Smooth muscle cell (in vitro differentiated cells): ENCODE measurements around the gene IFI30. TPM values are rescaled to one million over a fixed set of nuclear protein-coding genes. Genes with fewer than 3 reads are reported as not detected.
A peak's percentile ranks its signal among the peaks of the same experiment; 100 is the strongest.

Experiments used
- DNase-seq: peaks from one replicate; lab custom pipeline; 2025; ENCODE audit not compliant: unreplicated experiment; lab: John Stamatoyannopoulos, UW
- H2AFZ ChIP-seq: fragments of 200-600 bp; sonication (generic); 2 replicates; pipeline ENCODE4 v1.6.0; 2016; ENCODE audit warnings: antibody characterized with exemption, low read depth, mild to moderate bottlenecking
- H3F3A ChIP-seq: fragments of 200-600 bp; sonication (generic); 2 replicates; pipeline ENCODE4 v1.6.0; 2017; ENCODE audit warnings: antibody characterized with exemption, low read depth
- H3K27ac ChIP-seq: fragments of 200-600 bp; sonication (generic); 2 replicates; pipeline ENCODE4 v1.5.1; 2016; ENCODE audit warnings: low read depth, mild to moderate bottlenecking
- H3K27me3 ChIP-seq: fragments of 200-600 bp; sonication (generic); 2 replicates; pipeline ENCODE4 v1.6.1; 2016; ENCODE audit warnings: low read depth, mild to moderate bottlenecking
- H3K36me3 ChIP-seq: fragments of 200-600 bp; sonication (generic); 2 replicates; pipeline ENCODE4 v1.5.1; 2016; ENCODE audit warnings: low read depth
- H3K4me1 ChIP-seq: fragments of 200-600 bp; sonication (generic); 2 replicates; pipeline ENCODE4 v1.5.1; 2016; ENCODE audit warnings: low read depth
- H3K4me2 ChIP-seq: fragments of 200-600 bp; sonication (generic); 2 replicates; pipeline ENCODE4 v1.6.0; 2016; ENCODE audit warnings: mild to moderate bottlenecking
- H3K4me3 ChIP-seq: fragments of 200-600 bp; sonication (generic); 2 replicates; pipeline ENCODE4 v1.5.1; 2016; ENCODE audit warnings: mild to moderate bottlenecking
- H3K79me2 ChIP-seq: fragments of 200-600 bp; sonication (generic); 2 replicates; pipeline ENCODE4 v1.6.0; 2016; ENCODE audit warnings: low read depth, mild to moderate bottlenecking
- H3K9ac ChIP-seq: fragments of 200-600 bp; sonication (generic); 2 replicates; pipeline ENCODE4 v1.6.0; 2016; ENCODE audit warnings: low read depth
- H3K9me3 ChIP-seq: fragments of 200-600 bp; sonication (generic); replicated peaks from 2 replicates; pipeline ENCODE4 v1.5.1; 2016; ENCODE audit warnings: low read depth
- H4K20me1 ChIP-seq: fragments of 200-600 bp; sonication (generic); 2 replicates; pipeline ENCODE4 v1.6.0; 2016; ENCODE audit warnings: low read depth
- CTCF ChIP-seq: fragments of 200-600 bp; sonication (generic); IDR thresholded peaks from 2 replicates; pipeline ENCODE4 v1.5.1; 2017; ENCODE audit warnings: borderline replicate concordance, mild to moderate bottlenecking, antibody characterized with exemption; ENCODE audit not compliant: insufficient read depth, poor library complexity, severe bottlenecking
- WGBS: methylation state at CpG from one replicate; pipeline ENCODE4 v1.1.7; 2016; ENCODE audit warnings: low lambda C conversion rate; 5-methylcytosine and 5-hydroxymethylcytosine counted together
- polyA plus RNA-seq: library from polyadenylated mRNA; unstranded; fragments of >200 nt; fragmentation: Nextera tagmentation; extraction: Ambion mirVana; gene quantifications from 2 replicates; pipeline ENCODE4 v1.2.1, GENCODE V29; 2016
- total RNA-seq: library from RNA; depleted of rRNA; stranded (reverse); fragments of >200 nt; gene quantifications from 2 replicates; pipeline ENCODE4 v1.2.3, GENCODE V29; 2014

The IFI30 gene
- total and polyA plus RNA-seq, 2 experiments from 2014 or later = 0.87 to 2.9 TPM

- Histone ChIP-seq H3F3A (no peaks in the 10 kb centered on the region), H3K9ac (no peak overlapping the region), H3K79me2 (no peaks in the 10 kb centered on the region), H2AFZ (no peak overlapping the region), H3K4me1 (no peaks in the 10 kb centered on the region), H4K20me1 (no peaks in the 10 kb centered on the region), H3K4me3 (no peak overlapping the region), H3K4me2 (no peak overlapping the region), H3K27me3 (no peaks in the 10 kb centered on the region), H3K27ac (no peak overlapping the region), H3K36me3 (no peaks in the 10 kb centered on the region), H3K9me3 (no peaks in the 10 kb centered on the region)
- 62% methylated on average over 6 of the region's 6 CpGs for WGBS
- TF ChIP-seq CTCF = no peak
- no peak for DNase-seq
Measured at GRCh38 chr19:18185538-18185937, 11.9 kb downstream of the IFI30 start.

GRCh38 chr19:18190278-18190677, 16.7 kb downstream of the IFI30 start:
- Histone ChIP-seq H3K9me3 (no peaks in the 10 kb centered on the region), H3K4me3 (no peak overlapping the region), H3K36me3 (no peaks in the 10 kb centered on the region), H3K4me2 (no peak overlapping the region), H2AFZ (no peak overlapping the region), H3F3A (peaks cover 5% of the 10 kb centered on the region), H3K27ac (no peak overlapping the region), H4K20me1 (no peaks in the 10 kb centered on the region), H3K79me2 (no peaks in the 10 kb centered on the region), H3K4me1 (peaks cover 8% of the 10 kb centered on the region), H3K9ac (no peak overlapping the region), H3K27me3 (no peaks in the 10 kb centered on the region)
- WGBS = 94% methylated on average over 4 of the region's 4 CpGs
- no peak for DNase-seq
- TF ChIP-seq CTCF = no peak

GRCh38 chr19:18191640-18192062, 18.0 kb downstream of the IFI30 start:
- Histone ChIP-seq H3K36me3 (no peaks in the 10 kb centered on the region), H3K4me3 (peak overlapping the region; percentile 57), H3K27ac (peak overlapping the region; percentile 69), H3F3A (peaks cover 5% of the 10 kb centered on the region), H3K79me2 (no peaks in the 10 kb centered on the region), H3K27me3 (no peaks in the 10 kb centered on the region), H2AFZ (no peak overlapping the region), H3K9me3 (no peaks in the 10 kb centered on the region), H3K4me2 (peak overlapping the region; percentile 83), H3K4me1 (peaks cover 8% of the 10 kb centered on the region), H3K9ac (no peak overlapping the region), H4K20me1 (no peaks in the 10 kb centered on the region)
- WGBS = 82% methylated on average over 5 of the region's 5 CpGs
- TF ChIP-seq CTCF = no peak
- no peak for DNase-seq

- Histone ChIP-seq H3K27me3 (no peaks in the 10 kb centered on the region), H3K27ac (peak within 1 kb of the TSS; percentile 69), H3K36me3 (no peaks in the 10 kb centered on the region), H3F3A (peaks cover 5% of the 10 kb centered on the region), H2AFZ (peak within 1 kb of the TSS; percentile 44), H3K9ac (peak within 1 kb of the TSS; percentile 66), H3K79me2 (no peaks in the 10 kb centered on the region), H3K4me1 (peaks cover 8% of the 10 kb centered on the region), H3K4me3 (peak within 1 kb of the TSS; percentile 68), H3K4me2 (peak within 1 kb of the TSS; percentile 96), H3K9me3 (no peaks in the 10 kb centered on the region), H4K20me1 (no peaks in the 10 kb centered on the region)
- under 1% methylated on average over 64 of the region's 74 CpGs for WGBS
- peak; percentile 100 for DNase-seq
- no peak for TF ChIP-seq CTCF
Measured at GRCh38 chr19:18192673-18193387, 19.2 kb downstream of the IFI30 start, which contains the start of gene MPV17L2. Gene MPV17L2, plus strand, starts transcription at chr19:18193218. Its CDS starts 64 bp downstream, at chr19:18193282.
